Measurements from ENCODE around the gene CDH12.
"Not testable (repeated sequence)": the region's sequence is repeated elsewhere in the genome, so short reads cannot be mapped to it uniquely, and the experiment has no call there.

Gene CDH12

DNA sequence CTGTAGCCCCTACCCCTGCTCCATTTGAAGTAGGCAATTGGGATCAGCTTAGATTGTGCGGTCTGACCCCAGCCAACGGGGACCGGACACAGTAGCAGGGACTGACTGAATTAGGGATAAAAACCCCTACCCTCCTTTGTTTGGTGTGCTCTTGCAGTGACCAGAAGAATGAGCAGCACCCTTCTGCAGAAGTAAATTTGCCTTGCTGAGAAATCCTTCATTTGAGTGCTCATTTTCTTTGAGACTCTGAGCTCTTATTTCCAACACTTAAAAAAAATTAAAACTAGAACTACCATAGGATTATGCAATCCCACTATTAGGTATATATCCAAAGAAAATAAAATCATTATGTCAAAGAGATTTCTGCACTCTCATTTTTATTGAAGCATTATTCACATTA, 560.0 kb downstream of the CDH12 start:
- no peak for DNase-seq (ENCODE audit: low spot score)

DNA sequence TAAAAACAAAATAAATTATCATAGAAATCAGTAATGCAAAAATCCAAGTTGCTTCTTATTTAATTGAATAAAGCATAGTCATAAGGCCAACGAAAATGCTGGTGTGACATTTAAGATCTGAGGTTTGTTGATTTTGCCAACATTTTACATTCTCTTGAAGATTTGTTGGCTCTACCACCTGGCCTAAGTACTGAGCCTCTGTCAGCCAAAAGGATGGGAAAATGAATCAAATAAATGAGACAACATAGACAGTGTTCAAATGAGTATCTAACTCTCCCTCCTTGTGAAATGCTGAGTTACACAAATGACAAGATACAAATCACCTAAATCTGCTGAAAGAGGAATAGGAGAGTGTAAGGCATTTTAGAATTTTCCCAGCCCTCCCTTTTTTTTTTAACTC, 575.0 kb downstream of the CDH12 start:
- DNase-seq (ENCODE audit: low spot score): no peak

DNA sequence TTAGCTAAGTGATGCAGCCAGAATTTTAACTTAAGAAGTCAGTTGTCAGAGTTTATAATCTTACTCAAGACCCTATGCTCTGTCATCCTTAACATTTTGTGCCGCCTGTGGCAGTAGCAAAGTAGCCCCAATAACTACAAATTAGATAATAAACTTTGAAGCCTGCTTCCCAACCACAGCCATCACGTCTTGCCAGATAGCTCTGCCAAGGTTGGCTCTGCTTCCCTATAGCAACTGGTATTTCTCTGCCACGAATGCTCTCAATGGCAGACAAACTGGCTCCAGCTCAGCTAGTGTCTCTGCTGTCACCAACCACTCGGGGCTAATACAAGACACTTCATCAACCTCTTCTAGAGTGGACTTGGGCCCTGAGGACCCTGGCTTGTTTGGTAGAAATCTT, 576.1 kb downstream of the CDH12 start:
- DNase-seq (ENCODE audit: low spot score): no peak

DNA sequence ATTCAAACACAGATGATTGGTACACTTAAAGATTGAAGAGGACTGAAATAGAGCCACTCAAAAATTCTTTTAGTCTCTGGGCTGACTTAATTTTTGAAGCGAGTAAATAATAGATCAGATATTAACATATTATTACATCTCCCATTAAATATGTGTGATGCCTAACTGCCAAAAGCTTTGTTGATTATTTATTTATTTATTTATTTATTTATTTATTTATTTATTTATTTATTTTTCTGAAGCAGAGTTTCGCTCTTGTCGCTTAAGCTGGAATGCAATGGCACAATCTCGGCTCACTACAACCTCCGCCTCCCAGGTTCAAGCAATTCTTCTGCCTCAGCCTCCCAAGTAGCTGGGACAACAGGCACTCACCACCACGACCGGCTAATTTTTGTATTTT, 587.3 kb downstream of the CDH12 start:
- not testable (repeated sequence) for DNase-seq (ENCODE audit: low spot score)

DNA sequence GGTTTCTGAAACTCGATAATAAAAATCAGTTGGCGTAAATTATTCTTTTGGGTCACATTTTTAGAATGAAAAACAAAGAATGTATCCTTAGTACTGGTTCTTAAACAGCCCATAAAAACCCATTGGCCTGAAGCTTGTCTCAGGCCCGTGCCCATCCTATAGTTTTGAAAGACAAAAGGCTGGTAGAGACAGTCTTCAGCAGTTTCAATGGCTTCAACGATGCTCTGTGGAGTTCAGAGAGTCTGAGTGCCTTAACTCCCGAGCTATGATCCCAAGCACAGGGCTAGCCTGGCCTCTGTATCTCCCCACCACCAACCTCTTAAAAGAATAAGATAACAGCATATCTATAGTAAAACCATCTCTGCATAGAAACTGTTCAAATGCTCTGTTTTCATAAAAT, 595.0 kb downstream of the CDH12 start:
- DNase-seq (ENCODE audit: low spot score): no peak

DNA sequence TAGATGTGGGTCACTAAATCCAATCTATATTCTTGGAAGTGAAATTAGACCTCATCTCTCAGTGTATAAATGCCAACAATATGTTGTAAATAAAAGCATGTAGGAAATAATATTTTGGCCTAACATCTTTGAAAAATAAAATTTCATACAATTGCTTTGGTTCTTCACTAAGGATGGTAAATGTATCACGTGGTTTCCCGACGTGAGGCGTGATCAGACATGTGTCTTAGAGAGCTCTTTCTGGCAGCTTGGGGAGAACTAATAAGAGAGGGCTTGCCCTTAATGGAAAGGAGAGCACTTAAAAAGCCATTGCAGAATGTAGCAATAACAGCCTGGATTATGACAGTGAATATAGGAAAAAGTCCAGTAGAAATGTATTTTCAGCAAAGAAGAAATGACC, 602.6 kb downstream of the CDH12 start:
- DNase-seq (ENCODE audit: low spot score): no peak

- no peak for DNase-seq (ENCODE audit: low spot score)
Observed at GRCh38 chr5:22249209-22249729, 603.9 kb downstream of the CDH12 start.

DNA sequence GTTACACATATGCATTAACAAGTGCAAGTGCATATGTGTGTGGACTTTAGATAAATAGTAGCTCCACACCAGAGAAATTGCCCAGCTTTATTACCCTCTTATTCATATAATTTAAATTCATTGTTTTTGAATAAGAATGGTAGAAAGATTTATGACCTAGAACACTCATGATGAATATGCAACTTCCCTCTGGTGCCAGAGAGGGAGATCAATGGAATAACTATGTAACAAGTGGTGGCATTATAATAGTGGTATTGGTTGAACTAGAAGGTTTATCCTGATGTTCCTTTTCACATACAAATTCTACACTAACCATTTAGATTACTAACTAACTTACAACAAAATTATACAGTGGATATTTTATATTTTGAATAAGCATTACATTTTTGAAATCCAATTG, 607.4 kb downstream of the CDH12 start:
- no peak for DNase-seq (ENCODE audit: low spot score)

- DNase-seq (ENCODE audit: low spot score): no peak
Observed at GRCh38 chr5:22242532-22242931, 610.6 kb downstream of the CDH12 start.

DNA sequence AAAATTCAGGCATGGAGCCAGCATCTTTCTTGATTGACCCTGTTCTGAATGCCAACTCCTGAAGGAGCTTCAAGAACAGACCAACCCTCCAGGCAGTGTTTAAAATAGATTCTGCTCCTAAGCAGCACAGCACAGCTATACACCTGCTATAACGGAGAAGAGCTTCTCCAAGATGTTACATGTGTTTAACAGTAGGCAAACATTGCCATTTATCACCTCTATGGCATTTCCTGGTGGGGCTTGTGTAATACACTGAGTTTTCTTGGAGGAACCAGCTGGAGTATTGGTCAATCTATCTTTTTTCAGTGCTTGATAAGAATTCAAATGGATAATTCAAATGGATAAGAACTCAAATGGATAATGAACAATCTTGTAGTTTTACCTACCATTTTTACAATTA, 615.1 kb downstream of the CDH12 start:
- DNase-seq (ENCODE audit: low spot score): no peak

GRCh38 chr5:22226423-22226822, 626.7 kb downstream of the CDH12 start:
- DNase-seq (ENCODE audit: low spot score): no peak

- DNase-seq (ENCODE audit: low spot score): no peak
Observed at GRCh38 chr5:22223079-22223478, 630.1 kb downstream of the CDH12 start.

- not testable (repeated sequence) for DNase-seq (ENCODE audit: low spot score)
Observed at GRCh38 chr5:22213703-22214495, 639.2 kb downstream of the CDH12 start.

GRCh38 chr5:22212254-22212991, 640.7 kb downstream of the CDH12 start:
- not testable (repeated sequence) for DNase-seq (ENCODE audit: low spot score)

DNA sequence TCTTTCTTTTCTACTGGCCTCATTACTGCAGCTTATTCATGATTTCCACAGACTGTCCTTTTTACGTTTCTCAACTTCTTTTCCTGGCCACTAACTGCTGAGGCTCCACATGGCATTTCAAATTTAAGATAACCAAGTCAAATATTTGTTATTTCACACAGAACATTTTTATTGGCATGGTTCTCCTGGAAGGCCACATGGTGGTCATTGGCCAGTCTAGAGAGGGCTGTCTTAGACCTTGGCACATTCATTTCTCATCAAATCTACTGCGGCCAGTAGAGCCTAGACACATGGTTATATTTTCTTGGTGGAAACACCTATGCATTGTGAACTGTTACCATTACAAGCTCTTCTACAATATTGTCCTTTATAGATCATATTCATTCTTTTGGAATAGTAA, 644.7 kb downstream of the CDH12 start:
- DNase-seq (ENCODE audit: low spot score): not testable (repeated sequence)

DNA sequence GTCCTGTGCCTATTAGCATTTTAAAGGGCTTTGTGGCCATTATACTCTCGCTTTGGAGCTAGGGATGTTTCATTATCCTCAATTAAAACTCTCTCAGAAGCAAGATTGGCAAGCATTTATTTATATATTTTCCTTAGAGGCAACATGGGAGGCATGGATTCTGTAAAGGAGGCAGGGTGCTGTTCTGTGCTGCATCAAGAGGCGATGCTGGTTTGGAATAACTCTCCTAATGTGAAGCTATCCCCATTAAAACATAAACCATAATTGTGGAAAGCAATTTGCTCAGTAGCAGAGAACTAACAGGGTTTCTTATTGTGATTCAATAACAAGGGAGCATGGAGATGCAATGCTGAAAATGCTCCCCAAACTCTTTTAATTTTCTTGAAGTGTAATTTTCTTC, 664.5 kb downstream of the CDH12 start:
- not testable (repeated sequence) for DNase-seq (ENCODE audit: low spot score)

GRCh38 chr5:22187632-22188228, 665.4 kb downstream of the CDH12 start:
- DNase-seq (ENCODE audit: low spot score): not testable (repeated sequence)

DNA sequence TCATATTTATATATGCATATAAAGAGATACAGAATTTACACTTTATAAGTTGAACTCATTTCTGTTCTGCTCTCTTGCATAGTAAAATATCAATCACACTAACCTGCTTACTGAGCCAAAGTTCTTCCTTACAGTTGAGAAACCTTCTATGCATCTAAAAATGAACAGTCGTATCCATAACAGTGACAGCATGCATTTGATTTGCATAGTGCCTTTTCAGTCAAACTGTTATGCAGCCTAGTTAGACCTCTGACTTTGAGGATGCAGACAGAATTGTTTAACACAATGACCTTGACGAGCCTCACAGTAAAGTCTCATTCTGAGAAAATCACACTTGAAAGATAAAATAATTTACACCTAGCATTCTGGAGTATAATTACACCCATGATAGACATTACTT, 683.9 kb downstream of the CDH12 start:
- DNase-seq (ENCODE audit: low spot score): not testable (repeated sequence)

DNA sequence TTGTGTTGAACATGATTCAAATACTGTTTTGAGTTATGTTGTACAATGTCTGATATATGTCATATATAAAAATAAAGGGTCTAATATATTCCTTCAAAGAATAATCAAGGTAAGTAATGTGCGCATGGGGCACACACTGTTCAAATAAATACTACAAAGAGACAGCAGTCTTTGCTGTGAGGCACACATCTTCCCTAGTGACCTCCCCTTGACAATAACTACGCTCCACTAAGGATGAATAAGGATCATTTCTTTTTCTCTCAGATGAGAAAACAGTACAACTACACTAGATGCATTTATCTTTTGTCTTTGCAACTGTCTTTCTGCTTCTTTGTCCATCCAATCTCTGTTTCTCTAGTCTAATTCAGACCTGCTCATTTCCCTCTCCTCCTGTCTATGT, 684.4 kb downstream of the CDH12 start:
- DNase-seq (ENCODE audit: low spot score): not testable (repeated sequence)

DNA sequence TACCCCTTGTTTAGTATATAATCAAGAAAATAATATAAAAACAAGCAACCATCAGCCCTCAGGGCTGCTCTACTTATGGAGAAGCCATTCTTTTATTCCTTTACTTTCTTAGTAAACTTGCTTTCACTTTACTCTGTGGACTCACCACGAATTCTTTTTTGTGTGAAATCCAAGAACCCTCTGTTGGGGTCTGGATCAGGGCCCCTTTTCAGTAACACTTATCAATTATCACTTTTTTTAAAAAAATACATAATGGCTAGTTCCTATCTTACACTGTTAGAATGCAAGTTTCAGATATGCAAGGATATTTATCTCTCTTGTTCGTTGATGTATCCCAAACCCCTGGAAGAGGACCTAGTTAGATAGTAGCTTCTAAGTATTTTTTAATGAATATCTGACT, 687.2 kb downstream of the CDH12 start:
- DNase-seq (ENCODE audit: low spot score): not testable (repeated sequence)

DNA sequence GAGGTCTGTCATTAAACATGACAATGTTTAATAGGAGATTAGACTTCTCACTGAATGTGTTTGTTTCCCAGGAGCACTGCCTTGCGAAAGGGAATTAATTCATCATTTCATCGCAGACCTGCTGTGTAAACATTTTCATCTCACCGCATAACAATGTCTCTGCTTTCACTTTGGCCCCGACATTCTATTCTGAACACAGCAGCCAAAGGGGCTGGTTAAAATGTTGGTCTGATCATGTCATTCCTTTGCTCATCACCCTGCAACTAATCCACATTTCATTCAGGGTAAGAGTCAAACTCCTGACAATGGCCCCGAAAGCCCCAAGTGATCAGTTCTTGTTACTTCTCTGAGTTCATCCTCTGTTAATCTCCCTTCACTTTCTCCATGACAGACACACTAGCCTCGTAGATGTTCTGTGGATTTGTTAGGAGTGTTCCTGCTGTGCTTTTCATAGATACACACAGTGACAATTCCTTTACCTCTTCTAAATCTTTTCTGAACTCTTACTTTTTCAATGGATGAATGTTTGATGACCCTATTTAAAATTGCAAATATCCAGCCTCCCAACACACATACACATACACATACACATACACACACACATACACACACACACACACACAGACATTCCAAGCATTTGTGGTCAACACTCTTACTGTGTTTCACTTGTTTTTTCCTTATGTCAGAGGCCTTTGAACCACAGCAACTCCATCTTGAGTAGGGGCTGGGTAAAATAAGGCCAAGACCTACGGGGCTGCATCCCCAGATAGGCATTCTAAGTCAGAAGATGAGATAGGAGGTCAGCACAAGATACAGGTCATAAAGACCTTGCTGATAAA, 688.0 kb downstream of the CDH12 start:
- DNase-seq (ENCODE audit: low spot score): not testable (repeated sequence)

DNA sequence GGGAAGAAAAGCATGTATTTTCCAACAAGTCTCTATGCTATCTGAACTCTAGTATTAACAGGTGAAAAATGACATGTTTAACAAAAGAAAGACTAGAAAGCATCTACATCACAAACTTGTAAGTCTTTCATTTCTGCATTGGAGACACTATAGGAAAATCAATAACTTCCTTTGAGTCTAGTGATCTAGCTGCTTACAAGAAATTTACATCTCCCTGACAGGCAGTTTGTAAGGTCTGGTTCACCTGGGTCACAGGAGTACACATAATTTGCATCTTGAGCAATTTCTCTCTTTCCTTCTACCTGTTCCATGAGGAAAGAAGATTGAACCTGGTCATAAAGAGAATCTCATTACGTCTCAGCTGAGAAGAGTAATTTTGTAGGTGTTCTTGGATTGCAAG, 696.2 kb downstream of the CDH12 start:
- not testable (repeated sequence) for DNase-seq (ENCODE audit: low spot score)

All from AG08395 (cell line).